Measurements from ENCODE around the gene CLDN22.
A peak's percentile ranks its signal among the peaks of the same experiment; 100 is the strongest.
"Not testable (repeated sequence)": the region's sequence is repeated elsewhere in the genome, so short reads cannot be mapped to it uniquely, and the experiment has no call there.

The CLDN22 gene

GRCh38 chr4:183329954-183330742, 10.1 kb upstream of the CLDN22 start:
- Histone ChIP-seq H3K4me3 (no peak overlapping the region), H3K27ac (no peak overlapping the region), H3K9me3 (replicated peaks in 1 of 11) (peaks cover 8 to 15% (median 11%) of the 10 kb centered on the region in 11 experiments; a peak in 19 of 22 replicates), H3K4me1 (peaks cover 0 to 21% (median 5%) of the 10 kb centered on the region in 10 experiments; a peak in 14 of 20 replicates), H3K9ac (no peak overlapping the region), H3K27me3 (no peaks in the 10 kb centered on the region), H4K20me1 (no peaks in the 10 kb centered on the region), H3K36me3 (no peaks in the 10 kb centered on the region), H3K4me2 (no peak overlapping the region)
- no peak for TF ChIP-seq Cebpa-rat (IDR thresholded peaks at IDR 0.05)

- H3K9me3 ChIP-seq (replicated peaks in 1 of 11), result peaks cover 8 to 15% (median 11%) of the 10 kb centered on the region in 11 experiments; a peak in 19 of 22 replicates
- no peak overlapping the region for H3K4me2 ChIP-seq
- no peak overlapping the region for H3K4me3 ChIP-seq
- H3K9ac ChIP-seq, result no peak overlapping the region
- H3K27ac ChIP-seq, result no peak overlapping the region
- peaks cover 0 to 15% (median 3%) of the 10 kb centered on the region in 10 experiments; a peak in 8 of 20 replicates for H3K4me1 ChIP-seq
- TF ChIP-seq Cebpa-rat (IDR thresholded peaks at IDR 0.05), result no peak
- no peaks in the 10 kb centered on the region for H4K20me1 ChIP-seq
- H3K27me3 ChIP-seq, result no peaks in the 10 kb centered on the region
- H3K36me3 ChIP-seq, result no peaks in the 10 kb centered on the region
Observed at GRCh38 chr4:183329244-183329643, 9.2 kb upstream of the CLDN22 start.

- Histone ChIP-seq H4K20me1 (no peaks in the 10 kb centered on the region), H3K4me2 (no peak overlapping the region), H3K4me1 (peaks cover 0 to 10% (median 3%) of the 10 kb centered on the region in 10 experiments; a peak in 8 of 20 replicates), H3K9me3 (replicated peaks in 1 of 11) (peaks cover 8 to 15% (median 11%) of the 10 kb centered on the region in 11 experiments; a peak in 19 of 22 replicates), H3K27ac (no peak overlapping the region), H3K4me3 (no peak overlapping the region), H3K27me3 (no peaks in the 10 kb centered on the region), H3K36me3 (no peaks in the 10 kb centered on the region), H3K9ac (no peak overlapping the region)
- no peak for TF ChIP-seq Cebpa-rat (IDR thresholded peaks at IDR 0.05)
Observed at GRCh38 chr4:183328832-183329231, 8.8 kb upstream of the CLDN22 start.

- Histone ChIP-seq H3K4me3 (no peak overlapping the region), H3K27me3 (no peaks in the 10 kb centered on the region), H3K4me2 (no peak overlapping the region), H3K4me1 (peaks cover 0 to 8% (median 3%) of the 10 kb centered on the region in 10 experiments; a peak in 7 of 20 replicates), H3K9ac (no peak overlapping the region), H3K36me3 (no peaks in the 10 kb centered on the region), H4K20me1 (no peaks in the 10 kb centered on the region), H3K9me3 (replicated peaks in 1 of 11) (peaks cover 8 to 15% (median 11%) of the 10 kb centered on the region in 11 experiments; a peak in 19 of 22 replicates), H3K27ac (no peak overlapping the region)
- TF ChIP-seq Cebpa-rat (IDR thresholded peaks at IDR 0.05), result no peak
Observed at GRCh38 chr4:183327827-183328226, 7.8 kb upstream of the CLDN22 start.

- no peaks in the 10 kb centered on the region for H3K36me3 ChIP-seq
- H3K4me1 ChIP-seq, result peaks cover 0 to 8% (median 3%) of the 10 kb centered on the region in 10 experiments; a peak in 6 of 20 replicates
- H3K27ac ChIP-seq, result no peak overlapping the region
- no peaks in the 10 kb centered on the region for H4K20me1 ChIP-seq
- H3K9me3 ChIP-seq (replicated peaks in 1 of 11), result peaks cover 8 to 15% (median 11%) of the 10 kb centered on the region in 11 experiments; a peak in 19 of 22 replicates
- no peak for TF ChIP-seq Cebpa-rat (IDR thresholded peaks at IDR 0.05)
- H3K4me2 ChIP-seq, result peak overlapping the region in 4 of 11 experiments; percentile 3 to 47 (median 30); a peak in 4 of 22 replicates
- no peak overlapping the region for H3K9ac ChIP-seq
- H3K27me3 ChIP-seq, result no peaks in the 10 kb centered on the region
- no peak overlapping the region for H3K4me3 ChIP-seq
Observed at GRCh38 chr4:183326853-183327252, 6.8 kb upstream of the CLDN22 start.

- H3K4me1 ChIP-seq, H3K4me3 ChIP-seq, H4K20me1 ChIP-seq, H3K27me3 ChIP-seq, H3K36me3 ChIP-seq, H3K9ac ChIP-seq, H3K27ac ChIP-seq: not testable (repeated sequence)
- H3K9me3 ChIP-seq (replicated peaks in 1 of 11), result peaks cover 8 to 15% (median 11%) of the 10 kb centered on the region in 11 experiments; a peak in 19 of 22 replicates
- H3K4me2 ChIP-seq, result peak overlapping the region in 4 of 11 experiments; percentile 3 to 47 (median 30); a peak in 4 of 22 replicates
Observed at GRCh38 chr4:183326387-183326786, 6.3 kb upstream of the CLDN22 start.

GRCh38 chr4:183324619-183325018, 4.5 kb upstream of the CLDN22 start:
- peaks cover 8 to 15% (median 11%) of the 10 kb centered on the region in 11 experiments; a peak in 19 of 22 replicates for H3K9me3 ChIP-seq (replicated peaks in 1 of 11)
- H3K4me3 ChIP-seq, result no peak overlapping the region
- no peaks in the 10 kb centered on the region for H3K36me3 ChIP-seq
- no peaks in the 10 kb centered on the region for H4K20me1 ChIP-seq
- H3K4me1 ChIP-seq, result peaks cover 6 to 16% (median 13%) of the 10 kb centered on the region in 10 experiments; a peak in 16 of 20 replicates
- no peaks in the 10 kb centered on the region for H3K27me3 ChIP-seq
- no peak overlapping the region for H3K27ac ChIP-seq
- no peak for TF ChIP-seq Cebpa-rat (IDR thresholded peaks at IDR 0.05)
- no peak overlapping the region for H3K4me2 ChIP-seq
- H3K9ac ChIP-seq, result no peak overlapping the region

GRCh38 chr4:183324056-183324455, 4.0 kb upstream of the CLDN22 start:
- not testable (repeated sequence) for H3K4me2 ChIP-seq, H3K4me3 ChIP-seq, H3K36me3 ChIP-seq, H4K20me1 ChIP-seq, H3K27me3 ChIP-seq, H3K9ac ChIP-seq, H3K27ac ChIP-seq
- Histone ChIP-seq H3K9me3 (replicated peaks in 1 of 11) (peaks cover 6 to 15% (median 11%) of the 10 kb centered on the region in 11 experiments; a peak in 19 of 22 replicates), H3K4me1 (peaks cover 6 to 16% (median 13%) of the 10 kb centered on the region in 10 experiments; a peak in 16 of 20 replicates)

GRCh38 chr4:183323295-183323694, 3.2 kb upstream of the CLDN22 start:
- no peak for TF ChIP-seq Cebpa-rat (IDR thresholded peaks at IDR 0.05)

More at GRCh38 chr4:183323295-183323694, 3.2 kb upstream of the CLDN22 start:
- H4K20me1 ChIP-seq, result no peaks in the 10 kb centered on the region
- H3K9me3 ChIP-seq (replicated peaks in 1 of 11), result peaks cover 6 to 15% (median 11%) of the 10 kb centered on the region in 11 experiments; a peak in 19 of 22 replicates
- no peak overlapping the region for H3K27ac ChIP-seq
- H3K36me3 ChIP-seq, result peaks cover 0 to 4% (median 0%) of the 10 kb centered on the region in 11 experiments; a peak in 1 of 22 replicates
- H3K4me1 ChIP-seq, result peaks cover 11 to 24% (median 21%) of the 10 kb centered on the region in 10 experiments; a peak in 19 of 20 replicates
- H3K27me3 ChIP-seq, result no peaks in the 10 kb centered on the region
- H3K4me2 ChIP-seq, result no peak overlapping the region
- no peak overlapping the region for H3K9ac ChIP-seq
- H3K4me3 ChIP-seq, result no peak overlapping the region

All from BLaER1 treated with 17β-estradiol and CSF1 and Interleukin-3, amounts not matched to agents 10 nM and 100 nM (cell line).